Activated CD4-positive, alpha-beta T cell treated with anti-CD3 and anti-CD28 coated beads, Interleukin-2, amount 50 U/mL, for 16 hours (primary cell): ENCODE measurements around the gene DAPK1.

Experiments used
- DNase-seq: peaks from one replicate; pipeline ENCODE4 v3.0.0-alpha.2; 2020

DAPK1 gene

DNA sequence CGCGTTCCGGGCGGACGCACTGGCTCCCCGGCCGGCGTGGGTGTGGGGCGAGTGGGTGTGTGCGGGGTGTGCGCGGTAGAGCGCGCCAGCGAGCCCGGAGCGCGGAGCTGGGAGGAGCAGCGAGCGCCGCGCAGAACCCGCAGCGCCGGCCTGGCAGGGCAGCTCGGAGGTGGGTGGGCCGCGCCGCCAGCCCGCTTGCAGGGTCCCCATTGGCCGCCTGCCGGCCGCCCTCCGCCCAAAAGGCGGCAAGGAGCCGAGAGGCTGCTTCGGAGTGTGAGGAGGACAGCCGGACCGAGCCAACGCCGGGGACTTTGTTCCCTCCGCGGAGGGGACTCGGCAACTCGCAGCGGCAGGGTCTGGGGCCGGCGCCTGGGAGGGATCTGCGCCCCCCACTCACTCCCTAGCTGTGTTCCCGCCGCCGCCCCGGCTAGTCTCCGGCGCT is at the start of gene DAPK1:
Gene DAPK1, plus strand, starts transcription at position 264 of the 442 bp plus-strand sequence. CDS start 1,211 bp downstream, outside the sequence.
- peak; percentile 45 for DNase-seq

DNA sequence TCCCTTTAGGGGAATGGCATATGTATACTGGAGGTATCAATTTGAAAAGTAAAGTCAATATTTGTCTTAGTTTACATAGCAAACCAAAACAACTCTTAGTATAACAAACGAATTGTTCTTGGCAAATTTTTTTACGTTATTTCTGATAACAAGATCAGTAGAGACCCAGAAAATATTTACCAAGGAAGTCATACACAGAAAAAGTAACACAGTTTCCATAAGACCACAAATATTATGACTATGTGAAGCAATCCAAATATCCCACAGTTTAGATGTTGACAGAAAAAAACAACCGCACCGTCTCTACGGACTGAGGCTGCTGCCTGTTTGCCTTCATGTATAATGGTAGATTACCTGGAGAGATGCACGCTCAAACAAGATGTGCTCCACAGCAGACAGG is 46.5 kb upstream of the DAPK1 start:
- DNase-seq: no peak

DNA sequence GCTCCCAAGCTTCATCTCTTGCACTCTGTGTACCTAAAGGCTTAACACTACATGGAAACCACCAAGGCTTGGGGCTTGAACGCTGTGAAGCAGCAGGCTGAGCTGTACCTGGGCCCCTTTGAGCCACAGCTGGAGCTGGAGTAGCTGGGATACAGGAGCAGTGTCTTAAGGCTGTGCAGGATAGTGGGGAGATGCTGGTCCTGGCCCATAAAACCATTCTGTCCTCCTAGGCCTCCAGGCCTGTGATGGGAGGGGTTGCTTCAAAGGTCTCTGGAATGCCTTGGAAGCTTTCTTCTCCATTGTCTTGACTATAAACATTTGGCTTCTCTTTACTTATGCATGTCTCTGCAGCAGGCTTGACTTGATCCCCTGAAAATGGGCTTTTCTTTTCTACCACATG is 42.3 kb upstream of the DAPK1 start:
- no peak for DNase-seq

DNA sequence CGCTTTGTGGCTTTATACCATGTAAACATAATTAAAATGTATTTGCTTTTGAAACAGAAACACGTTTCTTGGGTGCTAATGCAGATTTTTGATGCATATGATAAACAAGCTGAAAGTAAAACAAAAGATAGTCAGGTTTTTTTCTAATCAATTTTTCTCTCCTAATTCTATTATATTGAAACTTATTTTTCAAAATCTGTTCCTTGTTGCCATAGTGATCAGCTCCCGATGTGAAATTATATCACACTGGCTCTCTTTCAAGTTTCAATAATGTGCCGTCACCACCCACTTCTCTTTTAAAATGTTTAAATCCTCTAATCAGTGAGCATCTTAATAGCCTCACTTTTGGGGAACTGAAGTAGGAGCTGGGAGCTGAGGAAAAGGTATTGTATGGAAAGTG is 36.4 kb upstream of the DAPK1 start:
- DNase-seq: no peak

DNA sequence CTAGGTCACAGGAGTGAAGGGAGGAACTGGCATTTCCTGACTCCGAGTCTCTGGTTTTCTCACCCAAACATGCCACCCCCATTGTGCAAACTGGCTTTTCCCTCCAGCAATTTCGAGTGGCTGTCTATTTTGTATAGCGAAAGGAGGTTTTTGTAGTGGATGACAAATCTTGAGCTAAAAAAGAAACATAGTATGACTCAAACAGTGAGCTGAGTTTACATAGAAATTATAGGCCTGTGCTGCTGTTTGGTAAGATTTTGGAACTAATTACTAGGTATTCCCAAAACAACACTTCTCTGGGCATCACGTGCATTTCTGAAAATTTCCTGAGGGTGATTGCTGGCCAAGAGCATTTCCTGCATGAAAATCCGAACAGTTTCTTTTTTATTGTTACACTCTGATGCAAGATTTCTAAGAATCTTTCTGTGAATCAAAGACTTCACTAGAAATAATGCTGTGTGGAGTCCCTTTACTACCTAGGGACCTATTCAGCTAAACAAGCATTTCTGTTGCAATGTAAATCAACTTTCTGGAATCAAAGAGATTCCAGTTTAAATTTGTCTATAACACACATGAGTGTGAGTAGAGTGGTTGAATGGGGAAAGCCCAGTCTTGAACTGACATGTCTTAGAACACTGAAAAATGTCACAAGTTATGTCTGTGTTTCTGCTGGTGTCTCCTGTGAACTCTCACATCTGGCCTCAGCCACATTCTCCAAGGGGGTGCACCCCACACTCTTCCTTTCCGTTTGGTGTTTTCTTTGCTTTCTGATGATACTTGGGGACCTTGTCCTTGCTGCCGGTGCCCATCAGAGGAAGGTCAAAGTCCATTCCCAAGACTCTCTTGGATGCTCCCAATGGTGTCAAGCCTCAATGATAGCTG is 33.3 kb upstream of the DAPK1 start:
- DNase-seq: peak; percentile 88

GRCh38 chr9:87464992-87465378 is 32.7 kb upstream of the DAPK1 start:
- DNase-seq: no peak

GRCh38 chr9:87465816-87466215 is 31.9 kb upstream of the DAPK1 start:
- no peak for DNase-seq

GRCh38 chr9:87467187-87467586 is 30.5 kb upstream of the DAPK1 start:
- no peak for DNase-seq

DNA sequence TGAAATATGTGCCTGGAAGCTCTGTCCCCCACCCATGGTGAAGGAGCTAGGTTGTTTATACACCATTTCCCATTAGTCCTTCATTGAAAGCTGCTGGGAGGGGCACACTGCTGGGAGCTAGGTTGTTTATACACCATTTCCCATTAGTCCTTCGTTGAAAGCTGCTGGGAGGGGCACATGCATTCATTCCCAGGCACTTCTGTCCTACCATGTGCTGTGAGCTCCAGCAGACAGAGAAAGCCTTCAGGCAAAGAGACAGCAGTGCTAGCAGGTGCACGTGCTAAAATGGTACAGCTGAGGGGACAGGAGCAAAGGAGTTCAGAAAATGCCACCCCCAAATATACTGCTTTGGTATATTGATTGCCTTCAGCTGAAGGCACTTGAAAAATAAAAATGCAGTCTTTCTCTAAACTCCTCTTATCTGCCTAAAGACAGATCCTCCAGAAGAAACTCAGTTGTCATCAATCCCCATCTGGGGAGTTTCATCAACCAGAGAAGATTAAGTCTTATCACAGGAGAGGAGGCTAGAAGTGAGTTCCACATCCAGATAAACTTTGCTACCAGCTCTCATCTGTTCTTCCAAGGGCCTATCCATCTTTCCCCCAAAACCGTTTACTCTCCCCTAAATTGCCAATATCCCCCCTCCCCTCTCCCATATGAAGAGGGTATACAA is 27.7 kb upstream of the DAPK1 start:
- DNase-seq: no peak

GRCh38 chr9:87471746-87472145 is 25.9 kb upstream of the DAPK1 start:
- no peak for DNase-seq

GRCh38 chr9:87475463-87475862 is 22.2 kb upstream of the DAPK1 start:
- DNase-seq: no peak

GRCh38 chr9:87478226-87478992 is 19.3 kb upstream of the DAPK1 start:
- no peak for DNase-seq

GRCh38 chr9:87479801-87480201 is 17.9 kb upstream of the DAPK1 start:
- no peak for DNase-seq

GRCh38 chr9:87481890-87482855 is 15.5 kb upstream of the DAPK1 start:
- DNase-seq: no peak

GRCh38 chr9:87490225-87490624 is 7.4 kb upstream of the DAPK1 start:
- DNase-seq: no peak

GRCh38 chr9:87490907-87491306 is 6.8 kb upstream of the DAPK1 start:
- DNase-seq: no peak

DNA sequence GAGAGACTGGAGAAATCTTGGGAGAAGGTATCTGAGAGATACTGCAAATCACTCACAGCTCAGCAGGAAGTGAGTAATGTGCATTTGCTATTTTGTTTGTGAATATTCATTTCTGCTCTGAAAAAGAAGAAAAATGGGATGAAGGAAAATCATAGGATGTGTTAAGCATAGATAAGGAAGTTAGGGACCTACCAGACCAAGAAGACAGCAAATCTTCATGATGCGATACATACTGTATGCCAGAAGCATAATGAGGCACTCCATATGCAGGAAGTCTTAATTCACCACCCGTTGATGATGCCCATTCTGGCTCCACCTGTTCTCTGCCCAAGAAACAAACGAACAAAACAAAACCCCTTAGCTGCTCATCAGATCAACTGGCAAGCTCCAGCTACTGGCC is 6.1 kb upstream of the DAPK1 start:
- DNase-seq: no peak

DNA sequence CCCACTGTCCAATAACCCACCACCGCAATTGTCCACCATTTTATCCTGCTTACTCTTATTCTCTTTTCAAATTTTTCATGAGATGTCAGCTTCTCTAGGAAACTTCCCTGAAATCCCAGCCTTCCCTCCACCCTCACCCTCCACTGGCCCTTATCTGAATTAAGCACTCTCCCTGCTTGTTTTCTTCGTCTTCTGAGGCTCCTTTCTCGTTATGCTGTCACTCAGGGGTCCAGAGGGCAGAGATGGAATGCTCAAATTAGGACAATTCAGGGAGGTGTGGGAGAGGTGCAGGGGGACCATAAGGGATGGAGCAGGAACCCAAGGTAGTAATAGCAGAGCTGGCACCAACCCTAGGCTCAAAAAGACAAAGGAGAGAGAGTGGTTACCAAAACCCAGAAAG is 5.0 kb upstream of the DAPK1 start:
- no peak for DNase-seq

GRCh38 chr9:87494970-87495471 is 2.6 kb upstream of the DAPK1 start:
- no peak for DNase-seq

GRCh38 chr9:87497080-87497603 is 525 bp upstream of the DAPK1 start:
- DNase-seq: no peak

- no peak for DNase-seq
Observed at GRCh38 chr9:87498046-87498810, 561 bp downstream of the DAPK1 start.
